NCI-H82 (cell line): Measurements from ENCODE around the gene LRTM2.

ENCODE experiments used
- DNase-seq: peaks from one replicate; lab custom pipeline; 2025; lab: John Stamatoyannopoulos, UW

LRTM2 gene

DNA sequence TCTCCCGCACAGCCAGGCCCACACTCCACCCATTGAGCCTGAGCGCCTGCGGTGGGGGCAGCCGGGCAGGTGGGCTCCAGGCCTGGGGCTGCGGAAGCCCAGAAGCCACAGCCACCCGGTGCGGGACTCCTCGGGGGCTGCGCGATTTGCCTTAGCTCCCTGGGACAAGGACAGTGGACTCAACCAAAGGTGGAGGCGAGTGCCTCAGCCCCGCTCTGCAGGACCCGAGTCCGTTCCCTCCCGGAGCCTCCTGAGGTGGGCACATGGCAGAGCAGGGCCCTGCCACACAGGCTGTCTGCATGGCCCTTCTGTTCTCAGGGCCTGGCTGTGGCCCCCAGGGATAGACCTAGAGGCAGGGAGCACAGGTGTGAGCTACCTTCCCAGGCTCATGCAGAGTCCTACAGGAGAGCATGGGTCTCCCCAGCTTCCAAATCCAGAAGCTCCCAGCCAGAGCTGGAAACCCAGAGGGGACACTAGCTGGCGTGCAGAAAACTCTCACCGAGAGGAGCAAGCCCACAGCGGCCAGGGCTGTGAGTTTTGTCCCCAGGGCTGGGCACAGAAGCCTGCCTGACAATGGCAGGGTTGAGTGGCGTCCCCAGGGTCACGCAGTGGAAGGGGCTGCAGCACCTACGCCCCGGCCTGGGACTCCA, 22.2 kb upstream of the LRTM2 start:
- DNase-seq, result no peak

DNA sequence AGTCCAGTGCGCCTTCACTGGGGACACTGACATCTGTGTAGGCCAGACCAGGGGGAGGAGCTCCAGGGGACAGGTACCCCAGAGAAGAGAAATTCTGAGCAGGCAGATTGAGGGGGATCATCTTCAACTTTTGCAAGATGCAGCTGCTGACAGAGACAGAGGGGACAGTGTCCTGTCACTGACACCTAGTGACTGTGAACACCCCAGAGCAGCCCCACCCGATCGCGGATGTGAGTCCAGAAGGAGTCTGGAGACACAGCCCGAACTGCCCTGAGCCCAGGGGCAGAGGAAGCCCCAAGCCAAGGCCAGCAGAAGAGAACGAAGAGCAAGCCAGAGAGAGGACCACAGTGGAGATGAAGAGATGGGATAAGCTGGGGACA, 21.7 kb upstream of the LRTM2 start:
- DNase-seq, result no peak

DNA sequence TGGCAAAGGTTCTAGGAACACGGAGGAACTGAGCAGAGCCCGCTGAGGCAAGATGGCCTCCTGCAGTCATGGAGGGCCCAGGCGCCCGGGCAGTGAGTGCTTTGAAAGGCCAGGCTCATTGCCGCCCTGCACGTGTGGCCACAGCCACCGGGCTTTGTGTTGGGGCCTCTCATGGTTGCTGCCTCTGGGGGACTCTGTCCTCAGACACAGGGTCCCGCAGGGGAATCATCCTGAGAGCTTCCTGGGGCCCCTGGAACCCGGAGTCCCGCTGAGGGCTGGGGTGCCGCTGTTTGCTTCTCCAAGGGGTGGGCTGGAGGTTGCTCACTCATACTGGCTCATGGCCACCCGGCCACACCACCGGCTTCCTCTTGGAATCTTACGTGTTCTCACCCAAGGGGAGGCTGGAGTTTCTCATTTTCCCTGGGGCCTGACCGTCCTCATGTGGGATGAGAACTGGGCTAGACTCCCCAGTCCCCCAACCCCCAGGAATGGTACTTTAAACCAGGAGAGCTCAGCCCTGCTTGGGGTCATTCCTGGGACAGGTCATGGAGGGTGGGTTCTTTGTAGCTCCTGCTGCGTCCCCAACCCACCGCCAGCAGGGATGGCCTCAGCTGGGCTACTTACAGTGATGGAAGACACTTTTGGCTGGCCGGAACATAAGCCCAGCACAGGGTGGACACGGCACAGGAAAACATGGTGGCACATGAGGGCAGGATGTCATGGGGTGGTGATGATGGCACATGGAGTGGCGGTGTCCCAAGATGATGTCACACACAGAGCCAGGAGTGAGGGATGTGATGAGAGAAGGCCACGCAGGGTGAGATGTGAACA, 21.1 kb upstream of the LRTM2 start:
- DNase-seq, result no peak

DNA sequence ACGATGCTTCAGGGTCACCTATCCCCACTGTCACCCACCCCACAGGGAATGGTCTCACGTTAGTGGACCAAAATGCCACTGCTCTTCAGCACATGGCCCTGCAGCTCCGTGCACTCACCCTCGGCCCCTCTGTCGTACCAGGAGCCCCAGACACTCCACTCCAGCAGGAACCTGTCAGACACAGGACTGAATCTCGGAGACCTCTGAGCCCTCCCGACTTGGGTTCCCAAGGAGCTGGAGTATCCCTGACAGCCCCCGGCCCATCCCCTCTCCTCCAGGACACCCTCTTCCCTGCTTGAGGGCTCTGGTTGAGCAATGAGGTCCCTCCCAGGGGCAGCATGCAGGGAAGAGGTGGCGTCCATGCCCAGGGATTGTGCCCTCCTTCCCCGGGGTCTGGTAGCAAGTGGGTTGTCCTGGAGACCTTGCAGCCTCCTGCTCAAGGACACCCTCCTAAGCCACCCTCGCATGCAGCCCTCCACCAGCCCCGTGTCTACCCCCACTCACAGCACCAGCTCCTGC, 20.4 kb upstream of the LRTM2 start:
- no peak for DNase-seq

DNA sequence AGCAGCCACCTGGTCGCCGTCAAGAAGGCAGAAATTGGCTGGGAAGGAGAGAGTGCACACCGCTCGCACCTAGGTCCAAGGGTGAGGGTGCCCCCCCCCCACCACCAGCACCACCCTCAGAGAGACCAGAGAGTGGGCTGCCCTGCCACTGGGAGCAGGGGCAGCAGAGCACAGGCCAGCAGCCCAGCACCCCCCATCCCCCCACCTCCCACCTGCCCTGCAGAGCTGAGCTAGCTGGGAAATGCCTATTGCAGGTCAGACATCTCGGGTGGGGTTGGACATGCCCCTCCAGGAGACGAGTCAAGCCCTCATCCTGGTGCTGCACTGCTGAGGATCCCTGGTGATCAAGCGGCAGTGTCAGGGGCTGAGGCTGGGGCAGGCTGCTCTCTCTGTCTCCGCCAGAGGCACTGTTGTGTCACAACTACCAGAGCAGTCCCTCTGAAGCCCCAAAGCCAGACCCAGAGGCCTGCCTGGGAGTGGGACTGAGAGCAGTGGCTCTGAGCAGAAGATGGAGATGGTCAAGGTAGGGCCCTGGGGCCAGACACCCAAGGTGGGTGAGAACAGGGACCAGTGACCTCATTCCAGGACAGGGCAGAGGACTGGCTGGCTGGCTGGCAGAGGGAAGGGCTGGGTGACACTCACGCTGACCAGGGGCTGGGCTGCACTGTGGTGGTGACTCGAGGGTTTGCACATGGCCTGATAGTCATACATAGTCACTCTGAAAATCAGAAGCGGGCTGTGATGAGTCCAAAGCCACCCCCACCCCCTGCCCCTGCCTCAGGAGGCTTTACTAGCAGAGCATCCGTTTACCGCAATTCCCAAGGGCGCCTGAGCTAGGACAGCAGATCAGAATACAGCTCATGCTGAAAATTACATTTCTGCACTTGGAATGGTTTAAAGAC, 19.7 kb upstream of the LRTM2 start:
- peak; percentile 66 for DNase-seq

DNA sequence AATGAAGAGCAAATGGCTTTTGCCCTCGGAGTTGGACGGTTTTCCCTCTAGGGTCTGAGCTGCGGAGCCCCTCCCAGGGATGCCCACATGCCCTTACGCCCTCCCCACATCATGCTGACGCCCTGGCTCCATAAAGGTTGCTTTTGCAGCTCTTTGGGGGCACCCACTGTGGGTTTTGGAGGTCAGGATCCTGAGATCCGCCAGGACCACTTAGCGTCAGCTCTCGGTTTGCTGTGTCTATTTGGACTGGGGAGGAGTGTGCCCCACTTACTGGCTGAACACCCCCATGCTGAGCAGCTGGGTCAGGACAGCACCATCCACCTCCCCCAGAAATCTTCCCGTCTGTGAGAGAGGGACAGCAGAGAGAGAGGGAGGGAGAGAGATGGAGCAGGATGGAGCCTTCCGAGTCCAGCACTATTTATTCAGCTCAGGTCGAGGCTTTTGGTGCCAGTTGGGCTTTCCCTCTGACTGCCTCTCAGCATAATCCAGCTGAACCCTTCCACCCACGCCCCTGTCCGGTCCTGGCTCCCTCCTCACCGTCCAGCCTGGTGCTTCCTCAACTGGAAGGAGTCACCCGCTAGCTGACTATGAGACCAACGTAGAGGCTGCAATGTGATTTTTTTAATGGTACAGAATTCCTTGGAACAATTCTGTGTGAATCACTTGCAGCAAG, 18.9 kb upstream of the LRTM2 start:
- DNase-seq, result no peak

DNA sequence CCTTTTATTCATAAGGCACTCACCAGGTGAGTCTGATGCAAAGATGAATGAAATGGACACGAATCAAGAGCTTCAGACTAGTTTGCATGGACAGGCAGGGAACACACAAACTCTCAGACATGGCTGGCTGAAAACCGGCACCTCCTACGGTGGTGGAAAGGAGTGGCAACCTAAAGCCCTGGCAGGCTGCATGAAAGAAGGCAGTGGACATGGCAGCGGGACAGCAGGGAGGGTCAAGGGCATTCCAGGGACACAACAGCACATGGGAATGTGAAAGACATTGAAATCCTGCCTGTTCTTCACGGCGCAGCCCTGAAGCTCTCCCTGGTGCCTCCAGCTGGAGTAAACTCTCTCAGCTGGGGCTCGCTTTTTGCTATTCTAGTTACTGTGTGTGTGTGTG, 16.6 kb upstream of the LRTM2 start:
- no peak for DNase-seq

DNA sequence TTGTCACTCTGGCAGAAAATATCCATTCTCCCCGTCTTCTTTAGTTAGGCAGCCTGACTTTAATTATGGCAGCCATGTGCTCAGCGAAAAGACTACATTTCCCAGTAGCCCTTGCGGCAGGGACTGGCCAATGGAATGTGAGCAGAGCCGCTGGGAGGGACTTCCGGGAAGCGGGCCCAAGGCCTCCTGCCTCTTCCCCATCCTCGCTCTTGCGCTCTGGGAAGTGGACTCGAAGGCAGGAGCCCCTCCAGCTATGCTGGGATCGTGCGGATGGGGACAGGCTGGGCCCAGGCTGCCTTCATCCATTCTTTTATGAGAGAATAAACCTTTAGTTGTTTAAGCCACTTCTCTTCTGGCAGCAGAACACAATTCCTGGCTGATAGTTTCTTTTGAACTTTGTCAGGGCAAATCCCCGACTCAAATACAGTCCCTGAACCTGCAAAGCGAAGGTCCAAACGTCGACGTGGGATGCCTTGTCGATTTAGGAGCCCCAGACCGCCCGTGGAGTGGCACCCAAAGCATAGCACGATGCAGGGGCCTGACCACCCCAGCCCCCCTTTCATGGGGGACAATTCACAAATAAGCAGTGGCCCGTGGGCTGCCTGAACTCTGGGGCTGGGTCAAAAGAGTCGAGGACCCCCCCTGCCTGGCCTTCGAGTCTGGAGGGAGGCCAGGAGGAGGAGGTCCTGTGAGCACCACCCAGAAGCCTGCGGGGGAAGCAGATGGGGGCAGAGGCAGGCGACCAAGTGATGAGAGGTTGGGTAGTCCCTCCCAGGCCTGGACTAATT, 15.6 kb upstream of the LRTM2 start:
- peak; percentile 96 for DNase-seq

DNA sequence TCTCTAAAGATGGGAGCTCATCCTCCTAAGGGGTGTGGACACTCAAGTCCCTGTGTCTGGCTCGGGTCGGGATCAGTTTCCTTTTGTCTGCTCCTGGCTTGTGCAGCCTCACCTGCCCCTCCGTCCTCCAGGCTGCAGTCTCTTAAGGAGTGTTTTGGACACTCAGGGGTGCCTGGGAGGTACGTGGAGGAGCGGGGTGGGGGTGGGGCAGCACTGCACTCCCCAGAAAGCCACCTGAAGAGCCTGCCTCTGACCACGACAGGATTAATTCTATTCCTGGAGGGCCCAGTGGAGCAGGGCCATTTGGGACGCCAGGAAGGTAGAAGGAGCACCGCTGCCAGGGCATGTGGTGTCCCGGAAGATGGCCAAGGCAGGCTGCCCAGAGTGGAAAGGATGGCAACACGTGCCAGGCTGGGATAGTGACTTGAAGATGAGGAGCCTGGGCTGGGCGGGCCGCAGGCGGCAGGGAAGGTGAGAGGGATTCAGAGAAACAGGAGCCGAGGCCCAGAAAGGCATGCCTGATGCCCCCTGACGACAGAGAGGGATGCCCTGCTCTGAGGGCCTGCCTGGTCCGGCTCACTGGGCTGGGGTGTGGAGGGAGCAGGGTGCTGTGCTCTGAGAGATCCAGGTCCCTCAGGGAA, 14.8 kb upstream of the LRTM2 start:
- DNase-seq, result no peak

DNA sequence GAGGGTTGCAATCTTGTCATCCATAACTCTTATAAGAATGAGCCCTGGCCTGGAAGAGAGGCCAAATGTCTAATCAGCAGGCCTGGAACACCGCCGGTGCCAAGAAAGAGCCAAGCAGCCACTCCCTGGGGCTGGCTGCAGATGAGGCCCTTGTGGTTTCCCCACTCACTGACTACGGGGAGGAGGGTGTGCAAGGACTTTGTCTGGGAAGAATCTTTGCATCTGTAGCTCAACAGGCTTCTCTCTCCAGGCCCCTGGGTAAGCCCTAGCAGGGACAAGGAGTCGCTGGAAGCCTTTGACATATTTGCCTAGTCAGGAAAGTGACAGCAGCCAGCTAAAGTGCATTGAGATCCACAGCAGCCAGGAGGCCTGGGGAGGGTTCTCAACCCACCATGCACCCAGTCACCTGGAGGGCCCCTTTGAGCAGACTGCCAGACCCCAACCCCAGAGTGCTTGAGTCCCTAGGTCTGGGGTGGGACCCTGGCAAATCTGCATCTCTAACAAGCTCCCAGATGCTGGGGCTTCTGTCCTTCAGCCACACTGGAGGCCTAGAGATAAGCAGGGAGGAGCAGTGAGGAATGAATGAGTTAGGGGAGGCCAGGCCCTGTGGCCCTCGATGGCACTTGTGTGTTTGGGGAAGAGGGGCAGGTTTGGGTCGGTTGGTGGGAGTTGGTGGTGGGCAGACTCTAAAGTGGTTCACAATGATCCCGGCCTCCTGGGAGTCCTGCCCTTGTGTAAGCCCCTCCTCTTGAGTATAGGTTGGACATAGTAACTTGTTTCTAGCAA, 13.9 kb upstream of the LRTM2 start:
- no peak for DNase-seq

DNA sequence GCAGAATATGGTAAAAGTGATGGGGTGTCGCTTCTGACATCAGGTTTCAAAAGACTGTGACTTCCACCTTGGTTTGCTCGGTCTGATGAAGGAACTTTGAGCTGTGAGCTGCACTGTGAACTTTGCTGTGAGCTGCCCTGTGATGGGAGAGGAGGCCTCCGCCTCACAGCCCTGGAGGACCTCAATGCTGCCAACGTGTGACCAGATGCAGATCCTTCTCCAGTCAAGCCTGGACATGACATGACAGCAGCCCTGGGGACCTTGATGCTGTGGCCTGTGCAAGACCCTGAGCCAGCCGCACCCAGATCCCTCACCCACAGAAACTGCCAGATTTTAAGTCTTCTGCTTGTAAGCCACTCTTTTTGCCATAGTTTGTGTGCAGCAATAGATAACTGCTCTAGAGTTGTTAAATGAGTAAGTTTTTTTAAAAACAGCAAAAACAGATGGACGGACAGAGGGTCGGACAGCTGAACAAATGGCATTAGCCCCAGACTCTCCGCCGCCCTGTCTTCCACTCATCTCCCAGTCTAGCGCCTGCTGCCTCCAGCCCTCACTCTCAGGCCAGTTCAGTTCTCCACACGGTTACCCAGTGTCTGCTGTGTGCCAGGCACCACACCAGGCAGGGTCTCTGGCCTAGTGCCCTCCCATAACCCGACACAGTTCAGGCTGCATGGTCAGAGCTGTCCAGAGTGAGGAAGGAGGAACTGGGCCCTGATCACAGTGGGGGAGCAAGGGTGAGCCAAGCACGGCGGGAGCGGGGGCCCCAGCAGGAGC, 13.1 kb upstream of the LRTM2 start:
- no peak for DNase-seq

DNA sequence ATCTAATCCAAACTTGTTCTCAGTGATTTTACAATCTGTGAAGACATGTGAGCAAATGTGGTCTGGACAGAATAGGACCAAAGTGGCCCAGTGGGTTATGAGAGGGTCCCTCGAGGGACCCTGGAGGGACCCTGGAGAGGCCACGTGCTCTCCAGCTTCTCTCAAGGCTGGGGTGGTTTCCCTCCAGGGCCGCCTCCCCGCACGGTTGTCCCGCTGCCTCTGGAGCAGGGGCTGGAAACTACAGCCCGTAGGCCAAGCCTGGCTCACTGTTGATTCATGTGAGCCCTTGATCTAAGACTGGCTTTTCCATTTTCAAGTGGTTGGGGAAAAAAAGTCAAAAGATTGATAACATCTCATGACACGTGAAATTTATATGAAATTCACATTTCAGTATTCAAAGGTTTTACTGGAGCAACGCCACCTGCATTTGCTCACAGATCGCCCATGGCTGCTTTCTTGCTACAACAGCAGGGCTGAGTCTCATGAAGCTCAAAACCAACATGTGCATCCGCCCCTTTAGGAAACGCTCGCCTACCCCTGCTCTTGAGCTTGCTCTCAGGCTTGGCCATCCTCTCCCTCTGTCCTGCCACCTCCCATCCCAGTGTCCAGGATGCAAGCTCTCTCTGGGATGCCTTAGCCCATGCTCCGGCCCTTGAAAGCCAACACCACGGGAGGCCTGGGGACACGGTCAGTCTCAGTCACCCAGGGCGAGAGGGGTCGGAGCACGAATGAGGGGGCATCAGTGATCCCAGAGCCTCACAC, 12.1 kb upstream of the LRTM2 start:
- no peak for DNase-seq

DNA sequence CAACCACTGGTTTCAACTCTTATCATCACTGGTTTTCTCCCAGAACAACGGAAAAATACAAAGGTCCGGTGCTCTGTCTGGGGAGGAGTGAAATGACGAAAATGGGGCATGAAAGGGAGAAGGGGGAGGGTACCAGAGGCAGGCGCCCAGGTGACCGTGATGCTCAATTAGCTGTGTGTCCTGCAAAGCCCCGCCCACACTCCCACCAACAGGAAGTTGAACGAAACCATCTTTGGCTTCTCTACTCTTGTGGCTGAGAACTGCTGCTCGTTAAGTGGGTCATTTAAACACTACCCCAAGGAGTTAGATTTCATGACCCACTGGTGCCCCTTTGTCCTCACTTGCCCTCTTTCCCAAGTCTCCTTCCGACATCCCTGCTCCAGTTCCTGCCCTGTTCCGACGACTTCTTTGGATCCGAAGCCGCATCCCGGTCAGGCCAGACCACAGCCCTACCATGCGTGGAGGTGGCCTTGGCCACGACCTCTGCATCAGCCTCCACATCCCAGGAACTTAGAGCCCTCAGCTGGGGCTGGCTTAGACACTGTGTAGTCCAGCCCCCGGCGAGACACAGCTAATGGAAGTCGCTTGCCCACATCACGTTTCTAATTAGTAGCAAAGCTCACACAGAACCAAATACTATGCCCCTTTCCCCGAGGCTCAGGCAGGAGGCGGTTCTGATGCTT, 11.4 kb upstream of the LRTM2 start:
- DNase-seq, result no peak

DNA sequence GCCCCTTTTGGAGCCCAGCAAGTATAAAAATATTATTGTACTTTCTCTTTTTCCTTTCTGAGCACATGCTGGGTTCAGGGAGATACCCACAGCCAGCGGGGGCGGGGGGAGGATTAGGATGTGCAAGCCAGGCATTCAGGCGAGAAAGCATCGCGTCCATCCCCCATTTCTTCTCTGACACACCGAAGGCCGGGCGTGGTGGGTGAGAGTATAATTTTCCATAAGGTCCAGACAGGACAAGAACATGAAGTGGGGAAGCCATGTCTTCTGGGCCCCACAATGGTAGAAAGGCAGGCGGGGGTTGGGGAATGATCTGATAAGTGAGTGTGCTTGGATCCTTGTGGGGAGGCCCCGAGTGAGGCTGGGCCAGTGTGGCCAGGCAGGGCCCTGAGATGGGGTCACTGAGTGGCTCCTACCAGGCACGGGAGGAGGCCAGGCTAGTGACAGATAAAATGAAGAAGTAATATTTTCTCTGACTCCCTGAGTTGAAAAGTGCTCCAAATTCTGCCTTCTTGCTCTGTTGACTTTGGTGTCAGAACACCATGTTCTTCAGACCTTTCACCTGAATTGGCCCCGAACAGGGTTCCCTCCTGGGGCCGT, 10.7 kb upstream of the LRTM2 start:
- no peak for DNase-seq

DNA sequence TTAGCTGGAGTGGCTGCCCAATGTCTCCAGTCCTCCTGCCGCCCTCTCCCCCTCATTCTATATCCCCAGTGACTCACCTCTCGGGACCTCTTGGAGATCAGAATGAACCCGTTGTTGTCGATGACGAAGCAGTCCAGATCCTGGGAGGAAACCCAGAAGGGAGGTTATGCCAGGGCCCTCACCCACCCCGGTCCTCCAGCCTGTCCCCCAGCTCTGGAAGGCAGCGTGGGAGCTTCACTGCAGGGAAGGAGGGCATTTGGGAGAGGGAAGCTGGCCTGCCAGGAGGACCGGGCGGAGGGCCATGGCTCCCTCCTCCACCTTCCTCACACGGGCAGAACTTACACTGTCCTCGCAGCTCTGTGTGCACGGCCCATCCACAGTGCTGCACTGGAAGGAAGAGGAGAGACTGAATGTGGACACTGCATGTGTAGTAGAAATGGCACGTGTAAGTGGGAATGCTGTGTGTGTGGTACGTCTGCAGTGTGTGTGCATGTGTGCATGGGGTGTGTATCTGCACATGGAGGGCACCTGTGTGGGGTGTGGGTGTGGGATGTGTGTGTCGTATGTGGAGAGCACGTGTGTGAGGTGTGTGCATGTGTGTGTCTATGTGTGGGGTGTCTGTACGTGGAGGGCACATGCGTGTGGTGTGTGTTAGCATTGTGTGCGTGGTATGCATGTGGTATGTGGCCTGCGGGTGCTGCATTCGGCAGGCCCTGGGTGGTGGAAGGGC, 10.0 kb upstream of the LRTM2 start:
- no peak for DNase-seq

DNA sequence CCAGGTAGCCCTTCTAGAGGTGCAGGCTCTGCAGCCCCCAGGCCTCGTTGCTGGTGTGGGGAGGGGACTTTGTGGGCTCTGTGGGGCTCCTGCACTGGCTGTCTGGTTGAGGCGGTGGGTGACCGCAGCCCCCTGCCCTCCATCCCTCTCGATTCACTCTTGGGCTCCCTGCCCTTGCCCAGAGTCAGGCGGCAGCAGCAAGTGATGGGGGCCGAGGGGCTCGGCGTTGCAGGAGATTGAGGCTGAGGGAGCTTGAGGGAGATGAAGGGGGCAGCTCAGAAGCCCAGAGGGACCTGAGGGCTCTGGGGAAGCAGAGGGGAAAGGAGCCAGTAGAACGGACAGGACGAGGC, 9.5 kb upstream of the LRTM2 start:
- no peak for DNase-seq
